Measurements from ENCODE around the gene PHIP. TPM values are rescaled to one million over a fixed set of nuclear protein-coding genes. Genes with fewer than 3 reads are reported as not detected.
A peak's percentile ranks its signal among the peaks of the same experiment; 100 is the strongest.

The PHIP gene
- polyA plus RNA-seq, 3 donors: 3.2 to 10.8 (median 5.1) TPM

- peaks cover 27 to 31% of the 10 kb centered on the region in 2 donors for H3K36me3 Mint-ChIP-seq
- Histone ChIP-seq H3K4me2 (replicated peaks; ENCODE audit: extremely low read depth, low read length, poor library complexity, severe bottlenecking) (no peak overlapping the region), H3K27ac (ENCODE audit: low read depth in 1 of 2, low read length in 2 of 2) (peak overlapping the region in 1 of 2 donors; percentile 56), H3K27me3 (ENCODE audit: control insufficient read depth in 2 of 2, insufficient read depth in 2 of 2, low read length in 2 of 2) (no peaks in the 10 kb centered on the region), H3K9me3 (replicated peaks in 1 of 2; ENCODE audit: control insufficient read depth in 1 of 2, insufficient read depth in 1 of 2, low read length in 2 of 2) (no peaks in the 10 kb centered on the region), H3K4me3 (replicated peaks in 1 of 3; ENCODE audit: low read depth in 2 of 3, low read length in 3 of 3) (no peak overlapping the region), H3K36me3 (replicated peaks in 1 of 2; ENCODE audit: control insufficient read depth in 1 of 2, insufficient read depth in 2 of 2, low read length in 2 of 2) (peaks cover 28 to 62% of the 10 kb centered on the region in 2 donors), H3K79me2 (ENCODE audit: insufficient read depth, low read length) (peaks cover 93% of the 10 kb centered on the region), H4K20me1 (ENCODE audit: insufficient read depth, low read length) (peaks cover 86% of the 10 kb centered on the region), H3K4me1 (ENCODE audit: control insufficient read depth in 1 of 2, insufficient read depth in 2 of 2, low read length in 2 of 2) (peaks cover 12 to 19% of the 10 kb centered on the region in 2 donors), H2AFZ (ENCODE audit: insufficient read depth, low read depth, low read length, poor library complexity, severe bottlenecking) (no peak overlapping the region), H3K9ac (ENCODE audit: insufficient read depth, low read length, poor library complexity, severe bottlenecking) (no peak overlapping the region)
- no peak overlapping the region for H3K27ac Mint-ChIP-seq
- DNase-seq: no peak
- H3K9me3 Mint-ChIP-seq: no peaks in the 10 kb centered on the region
- TF ChIP-seq CTCF (IDR thresholded peaks at IDR 0.05): no peak
- H3K4me3 Mint-ChIP-seq: no peak overlapping the region
- no peaks in the 10 kb centered on the region for H3K27me3 Mint-ChIP-seq (ENCODE audit: low read depth in 3 of 3)
- WGBS (ENCODE audit: insufficient coverage): no CpG with 5 or more reads among the region's 2 CpGs
- intact Hi-C loops (cut with micrococcal nuclease): no loop called here
- H3K4me1 Mint-ChIP-seq: peaks cover 7% of the 10 kb centered on the region
These were observed 15.3 kb downstream of the PHIP start for GRCh38 chr6:79062708-79063107.

- intact Hi-C loops (cut with micrococcal nuclease): no loop called here
- no peak overlapping the region for H3K9ac ChIP-seq (ENCODE audit: insufficient read depth, low read length, poor library complexity, severe bottlenecking)
- no peak overlapping the region for H3K27ac ChIP-seq (ENCODE audit: low read depth in 1 of 2, low read length in 2 of 2)
- no peaks in the 10 kb centered on the region for H3K9me3 ChIP-seq (replicated peaks in 1 of 2; ENCODE audit: control insufficient read depth in 1 of 2, insufficient read depth in 1 of 2, low read length in 2 of 2)
- peaks cover 85% of the 10 kb centered on the region for H3K79me2 ChIP-seq (ENCODE audit: insufficient read depth, low read length)
- peaks cover 69 to 89% of the 10 kb centered on the region in 2 donors for H3K36me3 ChIP-seq (replicated peaks in 1 of 2; ENCODE audit: control insufficient read depth in 1 of 2, insufficient read depth in 2 of 2, low read length in 2 of 2)
- WGBS (ENCODE audit: insufficient coverage): no CpG with 5 or more reads among the region's 1 CpG
- peaks cover 73% of the 10 kb centered on the region for H4K20me1 ChIP-seq (ENCODE audit: insufficient read depth, low read length)
- Mint-ChIP-seq H3K9me3 (peaks cover 0 to 2% (median 0%) of the 10 kb centered on the region in 7 donors), H3K4me3 (no peak overlapping the region), H3K36me3 (peaks cover 57 to 75% of the 10 kb centered on the region in 2 donors), H3K4me1 (no peaks in the 10 kb centered on the region), H3K27me3 (ENCODE audit: low read depth in 3 of 3) (no peaks in the 10 kb centered on the region), H3K27ac (no peak overlapping the region)
- no peak overlapping the region for H3K4me2 ChIP-seq (replicated peaks; ENCODE audit: extremely low read depth, low read length, poor library complexity, severe bottlenecking)
- no peak overlapping the region for H2AFZ ChIP-seq (ENCODE audit: insufficient read depth, low read depth, low read length, poor library complexity, severe bottlenecking)
- no peak overlapping the region for H3K4me3 ChIP-seq (replicated peaks in 1 of 3; ENCODE audit: low read depth in 2 of 3, low read length in 3 of 3)
- no peak for DNase-seq
- TF ChIP-seq CTCF (IDR thresholded peaks at IDR 0.05): no peak
- no peaks in the 10 kb centered on the region for H3K27me3 ChIP-seq (ENCODE audit: control insufficient read depth in 2 of 2, insufficient read depth in 2 of 2, low read length in 2 of 2)
- no peaks in the 10 kb centered on the region for H3K4me1 ChIP-seq (ENCODE audit: control insufficient read depth in 1 of 2, insufficient read depth in 2 of 2, low read length in 2 of 2)
These were observed 20.3 kb downstream of the PHIP start for GRCh38 chr6:79057746-79058145.

All from CD14-positive monocyte (primary cell).